ENCODE data around the gene LAMA3.

GRCh38 chr18:23752796-23753195 lies 63.5 kb downstream of the LAMA3 start:
- TF ChIP-seq, protein P1, sequence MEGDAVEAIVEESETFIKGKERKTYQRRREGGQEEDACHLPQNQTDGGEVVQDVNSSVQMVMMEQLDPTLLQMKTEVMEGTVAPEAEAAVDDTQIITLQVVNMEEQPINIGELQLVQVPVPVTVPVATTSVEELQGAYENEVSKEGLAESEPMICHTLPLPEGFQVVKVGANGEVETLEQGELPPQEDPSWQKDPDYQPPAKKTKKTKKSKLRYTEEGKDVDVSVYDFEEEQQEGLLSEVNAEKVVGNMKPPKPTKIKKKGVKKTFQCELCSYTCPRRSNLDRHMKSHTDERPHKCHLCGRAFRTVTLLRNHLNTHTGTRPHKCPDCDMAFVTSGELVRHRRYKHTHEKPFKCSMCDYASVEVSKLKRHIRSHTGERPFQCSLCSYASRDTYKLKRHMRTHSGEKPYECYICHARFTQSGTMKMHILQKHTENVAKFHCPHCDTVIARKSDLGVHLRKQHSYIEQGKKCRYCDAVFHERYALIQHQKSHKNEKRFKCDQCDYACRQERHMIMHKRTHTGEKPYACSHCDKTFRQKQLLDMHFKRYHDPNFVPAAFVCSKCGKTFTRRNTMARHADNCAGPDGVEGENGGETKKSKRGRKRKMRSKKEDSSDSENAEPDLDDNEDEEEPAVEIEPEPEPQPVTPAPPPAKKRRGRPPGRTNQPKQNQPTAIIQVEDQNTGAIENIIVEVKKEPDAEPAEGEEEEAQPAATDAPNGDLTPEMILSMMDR (IDR thresholded peaks at IDR 0.05): no peak
- TF ChIP-seq POLR2A (IDR thresholded peaks at IDR 0.05): no peak
